ENCODE results near the gene EFCAB11. TPM values are rescaled to one million over a fixed set of nuclear protein-coding genes. Genes with fewer than 3 reads are reported as not detected.

Gene EFCAB11
- total RNA-seq, 1 experiment from 2014 or later = 18.1 TPM

GRCh38 chr14:89755816-89756215, 198.7 kb downstream of the EFCAB11 start:
- CTCF ChIA-PET = no interaction called here
- TF ChIP-seq CBX3 (IDR thresholded peaks at IDR 0.05; ENCODE audit: low read depth) (no peak), JUND (IDR thresholded peaks at IDR 0.05) (no peak), CTCF (IDR thresholded peaks at IDR 0.05 in 2 of 3, conservative IDR thresholded peaks at IDR 0.05 in 1 of 3; ENCODE audit: borderline replicate concordance in 1 of 3, insufficient read depth in 1 of 3, low read depth in 2 of 3, low read length in 2 of 3) (no peak), ELF1 (IDR thresholded peaks at IDR 0.05; ENCODE audit: borderline replicate concordance, low read depth) (no peak), YY1 (IDR thresholded peaks at IDR 0.05; ENCODE audit: extremely low read depth, insufficient replicate concordance, low read depth, low read length) (no peak), SRF (IDR thresholded peaks at IDR 0.05; ENCODE audit: low read depth) (no peak), POLR2AphosphoS5 (IDR thresholded peaks at IDR 0.05; ENCODE audit: low read depth, low read length) (no peak), CEBPB (IDR thresholded peaks at IDR 0.05; ENCODE audit: low read depth) (no peak), POLR2A (IDR thresholded peaks at IDR 0.05; ENCODE audit: borderline replicate concordance, extremely low read depth, insufficient read depth, insufficient read length) (no peak), ZFX (IDR thresholded peaks at IDR 0.05) (no peak), SP1 (IDR thresholded peaks at IDR 0.05; ENCODE audit: low read depth) (no peak), EZH2phosphoT487 (IDR thresholded peaks at IDR 0.05; ENCODE audit: borderline replicate concordance) (no peak), ZNF274 (IDR thresholded peaks at IDR 0.05; ENCODE audit: low read depth, low read length) (no peak), TCF7L2 (IDR thresholded peaks at IDR 0.05; ENCODE audit: borderline replicate concordance, extremely low read depth, insufficient read depth, insufficient read length) (no peak), EGR1 (IDR thresholded peaks at IDR 0.05; ENCODE audit: low read depth) (no peak), REST (IDR thresholded peaks at IDR 0.05; ENCODE audit: low read depth) (no peak), EZH2 (IDR thresholded peaks at IDR 0.05) (no peak)
- TF ChIP-seq, protein P1, sequence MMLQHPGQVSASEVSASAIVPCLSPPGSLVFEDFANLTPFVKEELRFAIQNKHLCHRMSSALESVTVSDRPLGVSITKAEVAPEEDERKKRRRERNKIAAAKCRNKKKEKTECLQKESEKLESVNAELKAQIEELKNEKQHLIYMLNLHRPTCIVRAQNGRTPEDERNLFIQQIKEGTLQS (IDR thresholded peaks at IDR 0.05) = no peak
- TF ChIP-seq, protein P2, sequence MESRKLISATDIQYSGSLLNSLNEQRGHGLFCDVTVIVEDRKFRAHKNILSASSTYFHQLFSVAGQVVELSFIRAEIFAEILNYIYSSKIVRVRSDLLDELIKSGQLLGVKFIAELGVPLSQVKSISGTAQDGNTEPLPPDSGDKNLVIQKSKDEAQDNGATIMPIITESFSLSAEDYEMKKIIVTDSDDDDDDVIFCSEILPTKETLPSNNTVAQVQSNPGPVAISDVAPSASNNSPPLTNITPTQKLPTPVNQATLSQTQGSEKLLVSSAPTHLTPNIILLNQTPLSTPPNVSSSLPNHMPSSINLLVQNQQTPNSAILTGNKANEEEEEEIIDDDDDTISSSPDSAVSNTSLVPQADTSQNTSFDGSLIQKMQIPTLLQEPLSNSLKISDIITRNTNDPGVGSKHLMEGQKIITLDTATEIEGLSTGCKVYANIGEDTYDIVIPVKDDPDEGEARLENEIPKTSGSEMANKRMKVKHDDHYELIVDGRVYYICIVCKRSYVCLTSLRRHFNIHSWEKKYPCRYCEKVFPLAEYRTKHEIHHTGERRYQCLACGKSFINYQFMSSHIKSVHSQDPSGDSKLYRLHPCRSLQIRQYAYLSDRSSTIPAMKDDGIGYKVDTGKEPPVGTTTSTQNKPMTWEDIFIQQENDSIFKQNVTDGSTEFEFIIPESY (IDR thresholded peaks at IDR 0.05; ENCODE audit: extremely low read depth, insufficient replicate concordance, low read length) = no peak
- RAD21 ChIA-PET (ENCODE audit: low non-redundant PET in 1 of 2, low total read pairs in 2 of 2, uncharacterized antibody in 2 of 2, unreplicated experiment in 2 of 2) = no interaction called here
- no peak overlapping the region for H2AFZ ChIP-seq (ENCODE audit: low read depth, low read length, poor library complexity, severe bottlenecking)
- no peak overlapping the region for H3K27ac ChIP-seq (ENCODE audit: low read depth, low read length)
- no peaks in the 10 kb centered on the region for H3K27me3 ChIP-seq (ENCODE audit: insufficient read depth, low read length)
- intact Hi-C loops (cut with micrococcal nuclease) = no loop called here
- no peak overlapping the region for H3K4me3 ChIP-seq (replicated peaks in 1 of 2; ENCODE audit: low read depth in 1 of 2, low read length in 2 of 2)
- POLR2A ChIA-PET = no interaction called here
- H3K4me1 ChIP-seq (ENCODE audit: control insufficient read depth in 1 of 2, insufficient read depth in 2 of 2, low read length in 2 of 2) = no peaks in the 10 kb centered on the region
- no peak overlapping the region for H3K9ac ChIP-seq (ENCODE audit: low read length)
- H3K79me2 ChIP-seq (ENCODE audit: insufficient read depth, low read length) = no peaks in the 10 kb centered on the region
- no peaks in the 10 kb centered on the region for H3K9me2 ChIP-seq (ENCODE audit: insufficient read depth)
- ATAC-seq (no peak), DNase-seq (ENCODE audit: low read depth, low spot score) (no peak)
- H4K20me1 ChIP-seq (ENCODE audit: insufficient read depth) = no peaks in the 10 kb centered on the region
- no peaks in the 10 kb centered on the region for H3K36me3 ChIP-seq (ENCODE audit: control insufficient read depth in 1 of 2, insufficient read depth in 2 of 2, low read length in 2 of 2)
- no TSS peak for BruUV-seq (replicated peaks)
- no peaks in the 10 kb centered on the region for H3K9me3 ChIP-seq (ENCODE audit: control insufficient read depth in 1 of 2, insufficient read depth in 1 of 2, low read depth in 1 of 2, low read length in 2 of 2)
- no peak overlapping the region for H3K4me2 ChIP-seq (ENCODE audit: low read length)
